Measurements from ENCODE around the gene HIBCH.
"Not testable (repeated sequence)": the region's sequence is repeated elsewhere in the genome, so short reads cannot be mapped to it uniquely, and the experiment has no call there.

The HIBCH gene

DNA sequence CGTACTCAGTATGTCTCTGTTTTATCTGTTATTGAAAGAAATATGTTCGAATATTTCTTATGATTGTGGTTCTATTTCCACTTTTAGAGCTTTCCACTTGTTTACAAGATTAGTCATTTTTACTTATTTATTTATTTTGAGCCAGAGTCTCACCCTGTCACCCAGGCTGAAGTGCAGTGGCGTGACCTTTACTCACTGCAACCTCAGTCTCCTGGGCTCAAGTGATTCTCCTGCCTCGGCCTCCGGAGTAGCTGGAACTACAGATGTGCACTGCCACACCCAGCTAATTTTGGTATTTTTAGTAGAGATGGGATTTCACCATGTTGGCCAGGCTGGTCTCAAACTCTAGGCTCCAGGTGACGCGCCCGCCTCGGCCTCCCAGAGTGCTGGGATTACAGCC lies 53.3 kb downstream of the HIBCH start:
- Histone ChIP-seq H3K27me3 (ENCODE audit: control insufficient read depth, insufficient read depth, low read length) (no peaks in the 10 kb centered on the region), H3K4me3 (ENCODE audit: low read length) (no peak overlapping the region), H3K4me2 (ENCODE audit: low read length) (no peak overlapping the region), H3K36me3 (ENCODE audit: insufficient read depth, low read length) (no peaks in the 10 kb centered on the region), H3K9ac (ENCODE audit: low read depth, low read length) (no peak overlapping the region), H3K9me3 (replicated peaks; ENCODE audit: low read length) (no peaks in the 10 kb centered on the region), H3K4me1 (ENCODE audit: control insufficient read depth, insufficient read depth, low read length) (peaks cover 12% of the 10 kb centered on the region)

DNA sequence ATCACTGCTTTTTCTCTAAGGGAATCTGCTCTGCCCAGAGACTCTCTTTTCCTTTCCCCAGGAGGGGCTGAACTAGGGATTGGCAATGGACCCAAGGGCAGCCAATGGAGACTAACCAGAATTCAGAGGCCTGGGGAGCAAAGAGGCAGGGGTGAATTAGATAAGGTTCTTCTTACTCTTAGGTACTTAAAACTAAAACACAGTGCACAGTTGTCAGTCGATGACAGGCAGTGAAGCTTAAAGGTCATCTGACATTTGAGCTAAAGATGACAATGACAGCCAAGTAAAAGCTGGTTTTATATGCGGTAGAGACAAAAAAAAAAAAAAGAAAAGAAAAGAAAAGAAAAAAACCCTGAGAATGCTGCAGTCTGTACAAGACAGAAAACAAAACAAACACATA lies 57.8 kb downstream of the HIBCH start:
- Histone ChIP-seq H3K9ac (ENCODE audit: low read depth, low read length) (no peak overlapping the region), H3K27me3 (ENCODE audit: control insufficient read depth, insufficient read depth, low read length) (no peaks in the 10 kb centered on the region), H3K4me3 (ENCODE audit: low read length) (no peak overlapping the region), H3K4me1 (ENCODE audit: control insufficient read depth, insufficient read depth, low read length) (peaks cover 2% of the 10 kb centered on the region), H3K36me3 (ENCODE audit: insufficient read depth, low read length) (peaks cover 12% of the 10 kb centered on the region), H3K4me2 (ENCODE audit: low read length) (no peak overlapping the region), H3K9me3 (replicated peaks; ENCODE audit: low read length) (no peaks in the 10 kb centered on the region)

DNA sequence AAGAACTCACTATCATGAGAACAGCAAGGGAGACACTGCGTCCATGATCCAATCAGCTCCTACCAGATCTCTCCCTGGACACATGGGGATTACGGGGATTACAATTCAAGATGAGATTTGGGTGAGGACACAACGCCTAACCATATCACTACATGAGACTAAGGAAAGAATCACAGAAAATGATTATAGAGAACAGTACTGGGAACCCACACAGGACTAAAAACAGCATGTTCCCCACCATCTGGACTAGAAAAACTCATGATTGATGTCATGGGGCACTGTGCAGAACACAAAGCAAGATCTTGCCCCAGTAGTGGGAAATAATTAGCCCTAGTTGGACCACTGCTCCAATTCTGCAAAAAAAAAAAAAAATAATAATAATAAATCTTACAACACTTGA lies 63.5 kb downstream of the HIBCH start:
- Histone ChIP-seq H3K4me2 (ENCODE audit: low read length) (no peak overlapping the region), H3K4me3 (ENCODE audit: low read length) (no peak overlapping the region), H3K9me3 (replicated peaks; ENCODE audit: low read length) (no peaks in the 10 kb centered on the region), H3K4me1 (ENCODE audit: control insufficient read depth, insufficient read depth, low read length) (no peaks in the 10 kb centered on the region), H3K36me3 (ENCODE audit: insufficient read depth, low read length) (peaks cover 15% of the 10 kb centered on the region), H3K9ac (ENCODE audit: low read depth, low read length) (no peak overlapping the region), H3K27me3 (ENCODE audit: control insufficient read depth, insufficient read depth, low read length) (no peaks in the 10 kb centered on the region)

DNA sequence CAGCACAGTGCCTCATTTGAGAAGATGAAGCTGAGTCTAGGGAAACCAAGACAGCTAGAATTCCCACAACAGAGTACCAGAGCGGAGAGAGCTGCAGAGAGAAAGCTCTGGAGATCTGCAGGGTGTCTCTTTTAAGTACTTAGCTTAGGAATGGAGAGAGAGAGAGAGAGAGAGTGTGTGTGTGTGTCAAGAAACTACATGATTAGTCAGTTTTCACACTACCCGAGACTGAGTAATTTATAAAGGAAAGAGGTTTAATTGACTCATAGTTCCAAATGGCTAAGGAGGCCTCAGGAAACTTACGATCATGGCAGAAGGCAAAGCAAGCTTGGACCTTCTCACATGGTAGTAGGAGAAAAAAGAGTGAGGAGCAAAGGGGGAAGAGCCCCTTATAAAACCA lies 64.0 kb downstream of the HIBCH start:
- Histone ChIP-seq H3K4me1 (ENCODE audit: control insufficient read depth, insufficient read depth, low read length) (no peaks in the 10 kb centered on the region), H3K4me2 (ENCODE audit: low read length) (no peak overlapping the region), H3K9ac (ENCODE audit: low read depth, low read length) (no peak overlapping the region), H3K36me3 (ENCODE audit: insufficient read depth, low read length) (peaks cover 15% of the 10 kb centered on the region), H3K9me3 (replicated peaks; ENCODE audit: low read length) (no peaks in the 10 kb centered on the region), H3K4me3 (ENCODE audit: low read length) (no peak overlapping the region), H3K27me3 (ENCODE audit: control insufficient read depth, insufficient read depth, low read length) (no peaks in the 10 kb centered on the region)

DNA sequence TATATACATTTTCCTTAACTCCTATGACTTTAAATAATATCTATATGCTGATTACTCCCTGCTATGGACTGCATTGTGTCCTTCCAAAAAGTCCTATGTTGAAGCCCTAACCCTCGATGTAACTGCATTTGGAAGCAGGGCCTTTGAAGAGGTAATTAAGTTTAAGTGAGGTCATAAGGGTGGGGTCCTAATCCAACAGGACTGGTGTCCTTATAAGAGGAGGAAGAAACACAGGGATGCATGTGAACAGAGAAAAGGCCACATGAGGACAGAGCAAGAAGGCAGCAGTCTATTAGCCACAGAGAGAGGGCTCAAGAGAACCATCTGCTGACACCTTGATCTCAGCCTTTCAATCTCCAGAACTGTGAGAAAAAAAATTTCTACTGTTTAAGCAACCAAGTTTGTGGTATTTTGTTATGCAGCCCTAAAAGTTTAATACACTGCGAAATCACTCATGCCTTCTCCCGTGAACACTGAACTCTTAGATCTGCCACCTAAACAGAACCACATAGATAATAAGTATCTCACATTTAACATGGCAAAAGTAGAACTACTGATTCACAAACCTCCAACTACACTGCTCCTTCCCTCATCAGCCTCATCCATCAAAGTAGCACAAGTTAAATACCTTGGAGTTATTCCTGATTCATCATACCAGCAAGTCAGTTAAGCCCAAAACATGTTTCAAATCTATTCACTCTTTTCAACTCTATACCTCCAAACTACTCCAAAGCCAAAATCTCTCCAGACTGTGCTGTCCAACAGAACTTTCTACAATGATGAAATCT lies 65.4 kb downstream of the HIBCH start:
- peaks cover 15% of the 10 kb centered on the region for H3K36me3 ChIP-seq (ENCODE audit: insufficient read depth, low read length)
- no peaks in the 10 kb centered on the region for H3K9me3 ChIP-seq (replicated peaks; ENCODE audit: low read length)
- H3K4me2 ChIP-seq (ENCODE audit: low read length) = no peak overlapping the region
- H3K4me3 ChIP-seq (ENCODE audit: low read length) = no peak overlapping the region
- H3K27me3 ChIP-seq (ENCODE audit: control insufficient read depth, insufficient read depth, low read length) = no peaks in the 10 kb centered on the region
- no peaks in the 10 kb centered on the region for H3K4me1 ChIP-seq (ENCODE audit: control insufficient read depth, insufficient read depth, low read length)
- no peak overlapping the region for H3K9ac ChIP-seq (ENCODE audit: low read depth, low read length)

DNA sequence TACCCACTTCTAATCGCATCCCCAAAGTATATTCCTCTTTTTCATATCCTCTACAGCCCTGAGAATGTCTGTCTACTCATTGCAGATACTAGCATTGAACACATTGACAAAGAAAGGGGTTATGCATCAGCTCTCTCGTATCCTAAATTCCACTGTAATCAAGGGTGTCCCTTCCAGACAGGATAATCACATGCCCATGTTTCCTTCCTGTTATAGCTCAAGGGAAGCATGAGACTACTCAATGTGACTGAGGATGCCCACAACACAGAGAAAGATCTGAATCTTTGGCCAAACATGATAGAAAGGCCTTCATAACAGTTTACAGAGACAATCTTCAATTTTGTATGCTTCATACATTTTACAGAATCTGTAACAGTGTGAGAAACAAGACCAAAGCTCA lies 69.2 kb downstream of the HIBCH start:
- no peak overlapping the region for H3K4me3 ChIP-seq (ENCODE audit: low read length)
- no peaks in the 10 kb centered on the region for H3K4me1 ChIP-seq (ENCODE audit: control insufficient read depth, insufficient read depth, low read length)
- H3K4me2 ChIP-seq (ENCODE audit: low read length) = no peak overlapping the region
- H3K9ac ChIP-seq (ENCODE audit: low read depth, low read length) = no peak overlapping the region
- H3K9me3 ChIP-seq (replicated peaks; ENCODE audit: low read length) = no peaks in the 10 kb centered on the region
- H3K27me3 ChIP-seq (ENCODE audit: control insufficient read depth, insufficient read depth, low read length) = no peaks in the 10 kb centered on the region
- H3K36me3 ChIP-seq (ENCODE audit: insufficient read depth, low read length) = peaks cover 4% of the 10 kb centered on the region

DNA sequence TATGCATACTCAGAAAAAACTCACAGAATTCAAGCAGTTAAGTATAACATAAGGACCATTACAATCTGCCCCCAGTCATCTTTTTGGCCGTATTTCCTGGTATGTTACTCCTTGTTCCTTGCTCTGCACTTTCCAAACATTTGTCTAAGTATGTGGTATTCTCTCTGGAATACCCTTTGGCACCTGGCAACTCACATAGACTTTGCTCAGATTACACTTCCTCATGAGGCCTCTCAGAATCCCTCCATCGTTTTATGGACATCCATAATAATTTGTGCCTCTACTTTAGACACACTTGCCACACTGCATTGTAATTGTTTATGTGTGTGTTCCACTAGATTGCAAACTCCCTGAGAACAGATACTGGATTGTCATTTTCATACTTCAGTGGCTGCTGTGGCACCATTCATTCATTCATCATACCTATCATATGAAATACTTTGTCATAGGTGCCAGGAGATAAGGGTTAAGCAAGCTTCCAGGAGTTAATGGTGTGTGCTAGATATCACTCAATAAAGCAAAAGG lies 84.0 kb downstream of the HIBCH start:
- H3K9me3 ChIP-seq (replicated peaks; ENCODE audit: low read length) = no peaks in the 10 kb centered on the region
- no peaks in the 10 kb centered on the region for H3K27me3 ChIP-seq (ENCODE audit: control insufficient read depth, insufficient read depth, low read length)
- H3K4me2 ChIP-seq (ENCODE audit: low read length) = no peak overlapping the region
- H3K4me1 ChIP-seq (ENCODE audit: control insufficient read depth, insufficient read depth, low read length) = no peaks in the 10 kb centered on the region
- H3K4me3 ChIP-seq (ENCODE audit: low read length) = no peak overlapping the region
- H3K9ac ChIP-seq (ENCODE audit: low read depth, low read length) = no peak overlapping the region
- H3K36me3 ChIP-seq (ENCODE audit: insufficient read depth, low read length) = no peaks in the 10 kb centered on the region

DNA sequence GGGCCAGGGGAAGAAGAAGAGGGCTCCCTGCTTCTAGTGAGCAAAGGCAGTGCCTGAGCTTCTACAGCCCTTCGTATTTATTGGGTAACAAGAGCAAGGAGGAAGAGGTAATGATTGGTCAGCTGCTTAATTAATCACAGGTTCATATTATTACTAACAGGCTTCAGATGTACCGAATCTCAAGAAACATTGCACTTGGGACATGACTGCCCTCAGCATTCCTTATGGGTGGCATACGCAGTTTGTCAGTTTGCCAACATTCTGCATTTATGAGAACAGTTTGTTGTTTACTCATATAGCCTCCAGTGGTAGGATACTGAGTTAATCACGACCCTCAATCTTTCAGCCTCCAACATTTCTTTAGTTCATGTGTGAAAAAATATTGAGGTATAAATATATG lies 84.5 kb downstream of the HIBCH start:
- no peaks in the 10 kb centered on the region for H3K9me3 ChIP-seq (replicated peaks; ENCODE audit: low read length)
- H3K4me1 ChIP-seq (ENCODE audit: control insufficient read depth, insufficient read depth, low read length) = no peaks in the 10 kb centered on the region
- no peak overlapping the region for H3K9ac ChIP-seq (ENCODE audit: low read depth, low read length)
- H3K36me3 ChIP-seq (ENCODE audit: insufficient read depth, low read length) = no peaks in the 10 kb centered on the region
- no peaks in the 10 kb centered on the region for H3K27me3 ChIP-seq (ENCODE audit: control insufficient read depth, insufficient read depth, low read length)
- no peak overlapping the region for H3K4me3 ChIP-seq (ENCODE audit: low read length)
- H3K4me2 ChIP-seq (ENCODE audit: low read length) = no peak overlapping the region

DNA sequence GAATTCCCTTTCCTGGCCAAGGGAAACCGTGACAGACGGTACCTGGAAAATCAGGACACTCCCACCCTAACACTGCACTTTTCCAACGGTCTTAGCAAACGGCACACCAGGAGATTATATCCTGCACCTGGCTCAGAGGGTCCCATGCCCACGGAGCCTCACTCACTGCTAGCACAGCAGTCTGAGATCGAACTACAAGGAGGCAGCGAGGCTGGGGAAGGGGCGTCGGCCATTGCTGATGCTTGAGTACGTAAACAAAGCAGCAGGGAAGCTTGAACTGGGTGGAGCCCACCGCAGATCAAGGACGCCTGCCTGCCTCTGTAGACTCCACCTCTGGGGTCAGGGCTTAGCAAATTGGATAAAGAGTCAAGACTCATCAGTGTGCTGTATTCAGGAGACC lies 95.6 kb downstream of the HIBCH start:
- H3K4me3 ChIP-seq (ENCODE audit: low read length); H3K4me2 ChIP-seq (ENCODE audit: low read length); H3K9me3 ChIP-seq (replicated peaks; ENCODE audit: low read length); H3K27me3 ChIP-seq (ENCODE audit: control insufficient read depth, insufficient read depth, low read length); H3K4me1 ChIP-seq (ENCODE audit: control insufficient read depth, insufficient read depth, low read length); H3K36me3 ChIP-seq (ENCODE audit: insufficient read depth, low read length); H3K9ac ChIP-seq (ENCODE audit: low read depth, low read length): not testable (repeated sequence)

DNA sequence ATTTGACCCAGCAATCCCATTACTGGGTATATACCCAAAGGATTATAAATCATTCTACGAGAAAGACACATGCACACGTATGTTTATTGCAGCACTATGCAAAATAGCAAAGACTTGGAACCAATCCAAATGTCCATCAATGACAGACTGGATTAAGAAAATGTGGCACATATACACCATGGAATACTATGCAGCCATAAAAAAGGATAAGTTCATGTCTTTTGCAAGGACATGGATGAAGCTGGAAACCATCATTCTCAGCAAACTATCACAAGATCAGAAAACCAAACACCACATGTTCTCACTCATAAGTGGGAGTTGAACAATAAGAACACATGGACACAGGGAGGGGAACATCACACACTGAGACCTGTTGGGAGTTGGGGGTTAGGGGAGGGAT lies 96.9 kb downstream of the HIBCH start:
- H3K36me3 ChIP-seq (ENCODE audit: insufficient read depth, low read length); H3K4me1 ChIP-seq (ENCODE audit: control insufficient read depth, insufficient read depth, low read length); H3K9ac ChIP-seq (ENCODE audit: low read depth, low read length); H3K27me3 ChIP-seq (ENCODE audit: control insufficient read depth, insufficient read depth, low read length); H3K9me3 ChIP-seq (replicated peaks; ENCODE audit: low read length); H3K4me2 ChIP-seq (ENCODE audit: low read length); H3K4me3 ChIP-seq (ENCODE audit: low read length): not testable (repeated sequence)

DNA sequence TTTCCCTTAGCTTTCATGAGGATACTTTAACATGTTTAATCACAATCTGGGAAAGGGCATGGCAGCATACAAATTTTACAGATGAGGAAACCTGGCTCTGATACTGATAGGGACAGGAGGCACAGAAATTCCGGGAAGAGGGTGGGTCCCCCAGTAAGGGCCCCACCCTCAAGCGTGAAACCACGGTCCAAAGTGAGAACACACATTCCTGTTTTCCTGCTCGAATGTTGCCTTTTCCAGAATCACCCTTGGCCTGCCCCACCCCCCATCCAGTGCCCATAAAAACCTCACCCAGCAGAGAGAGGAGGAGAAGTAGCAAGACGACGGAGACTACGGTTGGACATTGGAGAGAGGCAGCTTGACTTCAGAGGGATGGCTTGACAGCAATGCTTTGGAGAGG lies 98.2 kb downstream of the HIBCH start:
- Histone ChIP-seq H3K36me3 (ENCODE audit: insufficient read depth, low read length) (no peaks in the 10 kb centered on the region), H3K4me1 (ENCODE audit: control insufficient read depth, insufficient read depth, low read length) (no peaks in the 10 kb centered on the region), H3K27me3 (ENCODE audit: control insufficient read depth, insufficient read depth, low read length) (no peaks in the 10 kb centered on the region), H3K4me3 (ENCODE audit: low read length) (no peak overlapping the region), H3K9me3 (replicated peaks; ENCODE audit: low read length) (no peaks in the 10 kb centered on the region), H3K4me2 (ENCODE audit: low read length) (no peak overlapping the region), H3K9ac (ENCODE audit: low read depth, low read length) (no peak overlapping the region)

DNA sequence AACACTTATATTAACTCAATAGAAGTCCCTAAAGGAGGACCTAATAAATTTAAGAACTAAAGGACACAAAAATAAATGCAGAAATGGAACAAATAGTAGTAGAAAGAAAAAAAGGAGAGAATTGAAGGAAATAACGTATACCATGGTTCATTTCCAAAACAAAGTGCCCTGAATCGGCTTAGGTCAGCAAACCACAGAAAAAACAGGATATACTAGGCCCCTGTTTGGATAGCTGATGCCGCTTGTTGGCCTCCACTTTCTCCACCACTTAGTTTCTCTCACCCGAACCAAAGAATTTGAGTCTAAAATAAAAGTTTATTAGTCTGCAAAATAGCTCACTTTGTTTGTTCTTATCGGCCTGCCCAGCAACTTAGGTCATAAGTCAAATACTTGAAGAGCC lies 100.4 kb downstream of the HIBCH start:
- no peaks in the 10 kb centered on the region for H3K36me3 ChIP-seq (ENCODE audit: insufficient read depth, low read length)
- peaks cover 7% of the 10 kb centered on the region for H3K4me1 ChIP-seq (ENCODE audit: control insufficient read depth, insufficient read depth, low read length)
- no peaks in the 10 kb centered on the region for H3K27me3 ChIP-seq (ENCODE audit: control insufficient read depth, insufficient read depth, low read length)
- H3K4me3 ChIP-seq (ENCODE audit: low read length) = no peak overlapping the region
- H3K4me2 ChIP-seq (ENCODE audit: low read length) = no peak overlapping the region
- no peaks in the 10 kb centered on the region for H3K9me3 ChIP-seq (replicated peaks; ENCODE audit: low read length)
- H3K9ac ChIP-seq (ENCODE audit: low read depth, low read length) = no peak overlapping the region
